ENCODE data around the gene ARHGAP24.

Gene ARHGAP24

GRCh38 chr4:85520765-85521749 lies 46.1 kb downstream of the ARHGAP24 start:
- DNase-seq: no peak

- no peak for DNase-seq
Observed at GRCh38 chr4:85522277-85522676, 47.3 kb downstream of the ARHGAP24 start.

GRCh38 chr4:85522836-85523235 lies 47.9 kb downstream of the ARHGAP24 start:
- DNase-seq: no peak

DNA sequence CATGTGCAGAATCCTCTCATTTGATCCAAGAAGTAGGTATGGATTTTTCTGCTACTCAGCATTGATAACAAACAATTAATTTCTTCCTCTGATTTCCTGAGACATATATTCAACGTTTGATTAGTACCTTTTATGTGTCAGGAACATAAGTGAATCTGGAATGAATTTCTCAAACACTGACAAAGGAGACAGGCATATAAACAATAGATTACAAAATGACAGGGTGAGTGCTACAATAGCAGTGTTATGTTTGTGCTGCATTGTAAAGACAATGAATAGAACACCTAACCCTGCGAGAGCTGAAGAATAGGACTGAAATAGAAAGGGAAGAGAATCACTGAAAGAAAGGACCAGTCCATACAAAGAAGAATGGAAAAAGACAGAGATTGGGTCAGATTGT lies 52.9 kb downstream of the ARHGAP24 start:
- no peak for DNase-seq

DNA sequence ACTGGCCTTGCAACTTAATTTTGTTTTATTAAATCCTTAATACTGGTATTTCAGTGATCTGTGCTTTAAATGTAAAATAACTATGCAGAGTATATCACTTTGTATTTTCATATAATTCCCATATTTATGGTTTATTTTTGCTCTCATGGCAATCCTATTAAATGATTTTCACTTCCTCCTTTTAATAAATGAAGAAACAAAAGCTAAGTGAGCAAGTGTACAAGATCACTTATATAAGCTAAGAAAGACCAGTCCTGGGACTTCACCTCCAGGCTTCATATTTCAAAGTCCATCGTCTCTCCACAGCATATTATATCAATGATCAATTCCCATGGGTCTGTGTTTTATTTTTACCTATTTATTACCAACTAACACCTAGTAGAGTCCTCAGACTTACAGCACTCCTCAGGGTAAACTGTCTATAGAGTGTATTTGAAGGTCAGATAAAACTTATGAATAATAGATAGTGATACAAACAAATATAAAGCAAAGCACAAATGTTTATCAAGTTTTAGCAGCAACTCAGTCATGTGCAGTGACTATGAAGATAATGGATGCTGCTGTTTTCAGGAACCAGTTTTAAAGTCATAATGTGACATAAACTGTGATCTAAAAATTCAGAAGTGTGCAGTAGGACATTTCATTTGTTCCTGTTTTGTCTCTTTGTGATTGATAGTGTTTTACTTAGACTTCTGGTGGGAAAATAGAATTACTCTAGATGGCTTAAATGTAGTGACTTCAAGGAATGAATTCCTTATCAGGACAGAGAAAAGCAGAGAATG lies 56.8 kb downstream of the ARHGAP24 start:
- no peak for DNase-seq

GRCh38 chr4:85534120-85534519 lies 59.2 kb downstream of the ARHGAP24 start:
- DNase-seq: no peak

DNA sequence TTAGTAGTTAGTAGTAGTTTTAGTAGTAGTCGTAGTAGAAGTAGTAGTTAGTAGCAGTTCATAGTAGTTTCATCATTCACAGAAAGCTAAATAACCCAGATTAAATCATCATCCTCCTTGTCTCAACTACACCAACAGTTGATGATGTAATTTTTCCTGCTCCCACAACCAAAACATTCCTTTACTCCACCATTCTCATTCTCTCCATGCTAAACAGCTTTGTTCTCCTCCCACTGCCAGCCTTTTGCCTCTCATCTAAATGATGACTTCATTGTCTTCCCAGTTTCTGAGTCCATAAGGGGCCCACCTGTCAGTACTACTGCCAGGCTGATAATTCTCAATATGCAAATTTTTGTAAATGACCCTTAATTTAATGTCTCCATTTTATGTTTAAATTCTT lies 68.9 kb downstream of the ARHGAP24 start:
- no peak for DNase-seq

DNA sequence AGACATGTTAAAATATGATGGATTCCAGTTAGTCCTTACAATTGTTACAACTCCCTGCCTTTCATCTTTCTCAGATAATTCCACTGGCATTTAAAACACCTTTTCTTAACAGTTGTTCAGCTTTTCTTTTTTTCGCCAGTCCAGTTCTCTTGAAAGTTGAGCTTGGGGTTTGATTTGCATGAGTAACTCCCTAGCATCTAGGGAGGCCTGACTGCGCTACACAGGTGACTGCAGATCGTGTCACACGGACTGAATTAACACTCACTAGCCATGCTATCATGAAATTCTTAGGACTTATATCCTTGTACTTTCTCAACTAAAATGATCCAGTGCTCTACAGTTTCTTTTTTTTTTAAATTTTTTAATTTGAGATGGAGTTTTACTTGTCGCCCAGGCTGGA lies 69.8 kb downstream of the ARHGAP24 start:
- no peak for DNase-seq

GRCh38 chr4:85548116-85548515 lies 73.2 kb downstream of the ARHGAP24 start:
- no peak for DNase-seq

DNA sequence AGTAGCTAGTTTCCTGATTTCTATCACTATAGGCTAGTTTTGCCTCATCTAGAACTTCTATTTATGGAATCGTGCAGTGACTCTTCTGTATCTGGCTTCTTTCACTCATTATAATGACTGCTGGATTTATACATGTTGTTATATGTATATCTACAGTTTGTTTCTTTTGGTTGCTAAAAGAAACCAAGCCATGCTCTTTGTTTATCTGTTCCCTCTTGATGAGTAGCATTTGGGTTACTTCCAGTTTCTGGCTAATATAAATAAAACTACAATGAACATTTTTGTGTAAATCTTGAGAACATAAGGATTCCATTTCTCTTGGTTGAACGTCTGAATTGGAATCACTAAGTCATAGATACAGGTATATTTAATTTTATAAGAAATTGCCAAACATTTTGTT lies 73.9 kb downstream of the ARHGAP24 start:
- no peak for DNase-seq

- no peak for DNase-seq
Observed at GRCh38 chr4:85555206-85555605, 80.3 kb downstream of the ARHGAP24 start.

- no peak for DNase-seq
Observed at GRCh38 chr4:85556283-85556682, 81.3 kb downstream of the ARHGAP24 start.

- no peak for DNase-seq
Observed at GRCh38 chr4:85557016-85557901, 82.3 kb downstream of the ARHGAP24 start.

DNA sequence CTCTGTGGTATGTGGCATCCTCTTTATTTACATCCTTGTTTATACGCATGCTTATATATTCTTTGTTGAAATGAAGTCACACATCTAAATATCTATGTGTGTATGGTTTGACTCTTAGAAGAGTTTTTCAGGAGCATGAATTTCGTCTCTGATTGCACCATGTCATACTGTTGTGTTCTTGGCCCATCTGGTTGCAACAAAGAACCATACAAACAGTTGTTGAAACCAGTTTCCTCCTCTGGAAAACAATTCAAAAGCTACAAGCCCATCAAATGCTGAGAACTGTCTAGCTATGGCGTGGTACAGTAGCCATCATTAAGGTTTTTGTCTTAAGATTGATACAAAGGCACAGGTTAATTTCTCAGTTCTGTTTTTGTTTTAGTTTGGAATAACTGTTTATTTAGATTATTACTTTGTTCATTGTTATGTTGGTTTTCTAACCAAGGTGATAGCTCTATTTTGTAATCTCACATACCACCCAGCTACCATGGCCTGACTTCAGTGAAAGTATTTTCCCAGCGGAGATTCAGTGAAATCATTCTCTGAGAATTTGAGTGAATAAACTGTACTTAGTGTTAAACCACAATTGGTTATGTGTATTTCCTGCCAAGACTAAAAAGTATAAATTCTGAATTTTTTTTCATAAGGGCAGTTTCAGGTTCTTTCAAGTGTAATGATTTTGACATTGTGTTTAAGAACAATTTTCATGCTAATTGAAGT lies 91.0 kb downstream of the ARHGAP24 start:
- no peak for DNase-seq

DNA sequence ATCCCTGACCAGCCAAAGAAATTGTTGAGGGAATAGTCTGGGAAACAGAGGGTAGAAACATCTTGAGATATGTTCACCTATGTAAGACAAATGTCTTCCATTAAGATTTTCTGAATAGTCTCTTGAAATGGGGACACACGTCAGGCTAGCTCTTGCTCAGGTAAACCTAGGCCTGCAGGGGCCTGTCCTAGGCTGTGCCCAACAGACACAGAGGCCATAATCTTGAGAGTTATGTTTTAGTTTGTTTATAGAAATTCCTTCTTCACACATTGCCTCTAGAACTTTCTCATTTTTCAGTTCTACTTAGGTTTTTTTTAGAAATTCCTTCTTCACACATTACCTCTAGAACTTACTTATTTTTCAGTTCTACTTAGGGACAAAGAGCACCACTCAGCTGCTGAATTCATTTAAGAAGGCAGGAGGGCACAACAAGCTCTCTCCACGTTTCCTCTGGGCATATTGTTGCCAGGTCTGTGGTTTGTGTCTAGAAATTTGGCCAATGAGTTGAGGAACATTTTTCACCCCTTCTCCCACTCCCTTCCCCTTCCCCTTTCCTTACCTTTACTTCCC lies 94.9 kb downstream of the ARHGAP24 start:
- no peak for DNase-seq

GRCh38 chr4:85570388-85570787 lies 95.4 kb downstream of the ARHGAP24 start:
- DNase-seq: no peak

GRCh38 chr4:85571008-85571407 lies 96.1 kb downstream of the ARHGAP24 start:
- no peak for DNase-seq

- no peak for DNase-seq
Observed at GRCh38 chr4:85573270-85573669, 98.3 kb downstream of the ARHGAP24 start.

DNA sequence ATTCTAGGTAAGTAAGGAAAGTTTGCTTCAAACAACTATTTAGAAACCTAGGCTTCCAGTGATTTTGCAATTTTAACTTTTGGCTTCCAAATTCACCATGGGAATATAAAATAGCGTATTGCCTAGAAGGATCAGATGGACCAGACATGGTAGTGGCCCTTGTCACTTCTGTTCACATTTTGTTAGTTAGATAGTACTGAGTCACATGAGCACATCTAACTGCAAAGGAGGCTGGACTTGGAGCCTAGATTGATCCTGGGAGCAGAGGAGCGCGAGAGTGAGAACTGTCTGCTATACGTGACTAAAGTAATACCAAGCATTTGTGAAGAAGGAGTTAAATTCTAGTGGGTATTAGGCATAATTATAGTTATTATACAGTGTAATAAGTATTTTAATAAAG lies 102.4 kb downstream of the ARHGAP24 start:
- DNase-seq: no peak

DNA sequence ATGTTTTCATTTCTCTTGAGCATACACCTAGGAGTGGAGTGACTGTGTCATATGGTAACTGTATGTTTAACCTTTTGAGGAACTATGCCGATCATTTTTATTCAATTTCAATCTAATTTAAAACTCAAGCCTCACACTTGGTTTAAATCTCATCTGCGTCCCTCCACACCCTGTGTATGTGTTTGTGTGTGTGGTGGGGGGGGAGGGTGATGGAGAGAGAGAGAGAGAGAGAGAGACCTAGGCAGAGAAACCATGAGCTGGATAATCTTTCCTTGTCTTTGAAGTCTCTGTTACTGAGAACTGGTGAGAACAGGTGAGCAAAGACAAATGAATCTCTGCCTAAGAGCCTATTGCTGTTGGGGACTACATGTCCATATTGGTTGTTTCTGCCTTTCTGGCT lies 105.0 kb downstream of the ARHGAP24 start:
- no peak for DNase-seq

- DNase-seq: no peak
Observed at GRCh38 chr4:85580489-85580888, 105.5 kb downstream of the ARHGAP24 start.

DNA sequence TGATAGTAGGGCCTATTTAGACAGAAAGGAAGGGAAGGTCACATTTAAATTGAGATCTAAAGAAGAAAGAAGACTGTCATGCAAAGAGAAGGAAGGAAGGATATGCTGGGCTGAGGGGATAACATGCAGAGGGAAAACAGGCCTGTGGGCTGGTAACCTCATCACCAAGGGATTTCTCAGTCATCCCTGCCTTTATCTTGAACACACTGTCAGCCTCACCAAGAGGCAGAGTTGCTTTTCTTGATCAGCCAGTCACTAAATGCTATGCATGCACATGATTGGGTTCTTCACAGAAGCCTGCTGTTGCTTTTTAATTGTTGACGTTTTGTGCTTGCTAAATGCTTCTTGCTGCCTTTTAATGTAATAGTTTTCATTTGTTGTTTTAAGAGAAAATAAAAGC lies 113.0 kb downstream of the ARHGAP24 start:
- DNase-seq: no peak
